ENCODE measurements around the gene INCENP.

DNA sequence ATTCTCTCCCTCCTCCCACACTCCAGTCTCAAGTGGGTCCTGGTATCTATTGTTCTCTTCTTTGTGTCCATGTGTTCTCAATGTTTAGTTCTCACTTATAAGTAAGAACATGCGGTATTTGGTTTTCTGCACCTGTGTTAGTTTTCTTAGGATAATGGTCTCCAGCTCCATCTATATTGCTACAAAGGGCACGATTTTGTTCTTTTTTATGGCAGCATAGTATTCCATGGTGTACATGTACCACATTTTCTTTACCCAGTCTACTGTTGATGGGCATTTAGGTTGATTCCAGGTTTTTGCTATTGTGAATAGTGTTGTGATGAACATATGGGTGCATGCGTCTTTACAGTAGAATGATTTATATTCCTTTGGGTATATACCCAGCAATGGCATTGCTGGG, 4.2 kb upstream of the INCENP start:
- TF ChIP-seq CTCF (IDR thresholded peaks at IDR 0.05) (no peak), POLR2A (IDR thresholded peaks at IDR 0.05) (no peak)
